ENCODE data around the gene ASTN2. TPM values are rescaled to one million over a fixed set of nuclear protein-coding genes. Genes with fewer than 3 reads are reported as not detected.
A peak's percentile ranks its signal among the peaks of the same experiment; 100 is the strongest.

The ASTN2 gene
- total and polyA plus RNA-seq, 2 experiments from 2014 or later: 7.0 to 24.6 TPM

GRCh38 chr9:117093891-117094844 lies 320.7 kb downstream of the ASTN2 start:
- H3K27ac Mint-ChIP-seq: peak overlapping the region; percentile 5
- H2AFZ ChIP-seq: no peak overlapping the region

More at GRCh38 chr9:117093891-117094844, 320.7 kb downstream of the ASTN2 start:
- Histone ChIP-seq H3K4me3 (no peak overlapping the region), H3K27ac (ENCODE audit: low read depth) (no peak overlapping the region), H4K20me1 (replicated peaks; ENCODE audit: insufficient read depth) (no peaks in the 10 kb centered on the region), H3F3A (replicated peaks; ENCODE audit: low read depth) (no peaks in the 10 kb centered on the region), H3K27me3 (ENCODE audit: insufficient read depth) (no peaks in the 10 kb centered on the region), H3K4me2 (no peak overlapping the region), H3K9me2 (ENCODE audit: insufficient read depth) (no peaks in the 10 kb centered on the region), H3K36me3 (ENCODE audit: insufficient read depth) (no peaks in the 10 kb centered on the region), H3K4me1 (ENCODE audit: insufficient read depth) (peaks cover 19% of the 10 kb centered on the region), H3K79me2 (replicated peaks; ENCODE audit: insufficient read depth) (no peaks in the 10 kb centered on the region)
- Mint-ChIP-seq H3K4me3 (no peak overlapping the region), H3K27me3 (ENCODE audit: insufficient read depth, low read depth, poor library complexity) (peaks cover 7% of the 10 kb centered on the region), H3K4me1 (peaks cover 38% of the 10 kb centered on the region), H3K9me3 (no peaks in the 10 kb centered on the region), H3K36me3 (ENCODE audit: low read depth) (no peaks in the 10 kb centered on the region)
- no peak for ATAC-seq
- TF ChIP-seq ZNF114 (CRISPR knock-in tag; IDR thresholded peaks at IDR 0.05) (no peak), EZH2 (IDR thresholded peaks at IDR 0.05; ENCODE audit: low read depth, unreplicated experiment) (no peak), ZNF331 (CRISPR knock-in tag; IDR thresholded peaks at IDR 0.05; ENCODE audit: low read depth) (no peak), JUNB (IDR thresholded peaks at IDR 0.05; ENCODE audit: unreplicated experiment) (no peak), EZH2phosphoT487 (IDR thresholded peaks at IDR 0.05; ENCODE audit: unreplicated experiment) (no peak), NANOG (IDR thresholded peaks at IDR 0.05; ENCODE audit: borderline replicate concordance) (no peak), CTCF (conservative IDR thresholded peaks at IDR 0.05; ENCODE audit: low read depth in 2 of 2) (no peak)
- TF ChIP-seq, protein P1, sequence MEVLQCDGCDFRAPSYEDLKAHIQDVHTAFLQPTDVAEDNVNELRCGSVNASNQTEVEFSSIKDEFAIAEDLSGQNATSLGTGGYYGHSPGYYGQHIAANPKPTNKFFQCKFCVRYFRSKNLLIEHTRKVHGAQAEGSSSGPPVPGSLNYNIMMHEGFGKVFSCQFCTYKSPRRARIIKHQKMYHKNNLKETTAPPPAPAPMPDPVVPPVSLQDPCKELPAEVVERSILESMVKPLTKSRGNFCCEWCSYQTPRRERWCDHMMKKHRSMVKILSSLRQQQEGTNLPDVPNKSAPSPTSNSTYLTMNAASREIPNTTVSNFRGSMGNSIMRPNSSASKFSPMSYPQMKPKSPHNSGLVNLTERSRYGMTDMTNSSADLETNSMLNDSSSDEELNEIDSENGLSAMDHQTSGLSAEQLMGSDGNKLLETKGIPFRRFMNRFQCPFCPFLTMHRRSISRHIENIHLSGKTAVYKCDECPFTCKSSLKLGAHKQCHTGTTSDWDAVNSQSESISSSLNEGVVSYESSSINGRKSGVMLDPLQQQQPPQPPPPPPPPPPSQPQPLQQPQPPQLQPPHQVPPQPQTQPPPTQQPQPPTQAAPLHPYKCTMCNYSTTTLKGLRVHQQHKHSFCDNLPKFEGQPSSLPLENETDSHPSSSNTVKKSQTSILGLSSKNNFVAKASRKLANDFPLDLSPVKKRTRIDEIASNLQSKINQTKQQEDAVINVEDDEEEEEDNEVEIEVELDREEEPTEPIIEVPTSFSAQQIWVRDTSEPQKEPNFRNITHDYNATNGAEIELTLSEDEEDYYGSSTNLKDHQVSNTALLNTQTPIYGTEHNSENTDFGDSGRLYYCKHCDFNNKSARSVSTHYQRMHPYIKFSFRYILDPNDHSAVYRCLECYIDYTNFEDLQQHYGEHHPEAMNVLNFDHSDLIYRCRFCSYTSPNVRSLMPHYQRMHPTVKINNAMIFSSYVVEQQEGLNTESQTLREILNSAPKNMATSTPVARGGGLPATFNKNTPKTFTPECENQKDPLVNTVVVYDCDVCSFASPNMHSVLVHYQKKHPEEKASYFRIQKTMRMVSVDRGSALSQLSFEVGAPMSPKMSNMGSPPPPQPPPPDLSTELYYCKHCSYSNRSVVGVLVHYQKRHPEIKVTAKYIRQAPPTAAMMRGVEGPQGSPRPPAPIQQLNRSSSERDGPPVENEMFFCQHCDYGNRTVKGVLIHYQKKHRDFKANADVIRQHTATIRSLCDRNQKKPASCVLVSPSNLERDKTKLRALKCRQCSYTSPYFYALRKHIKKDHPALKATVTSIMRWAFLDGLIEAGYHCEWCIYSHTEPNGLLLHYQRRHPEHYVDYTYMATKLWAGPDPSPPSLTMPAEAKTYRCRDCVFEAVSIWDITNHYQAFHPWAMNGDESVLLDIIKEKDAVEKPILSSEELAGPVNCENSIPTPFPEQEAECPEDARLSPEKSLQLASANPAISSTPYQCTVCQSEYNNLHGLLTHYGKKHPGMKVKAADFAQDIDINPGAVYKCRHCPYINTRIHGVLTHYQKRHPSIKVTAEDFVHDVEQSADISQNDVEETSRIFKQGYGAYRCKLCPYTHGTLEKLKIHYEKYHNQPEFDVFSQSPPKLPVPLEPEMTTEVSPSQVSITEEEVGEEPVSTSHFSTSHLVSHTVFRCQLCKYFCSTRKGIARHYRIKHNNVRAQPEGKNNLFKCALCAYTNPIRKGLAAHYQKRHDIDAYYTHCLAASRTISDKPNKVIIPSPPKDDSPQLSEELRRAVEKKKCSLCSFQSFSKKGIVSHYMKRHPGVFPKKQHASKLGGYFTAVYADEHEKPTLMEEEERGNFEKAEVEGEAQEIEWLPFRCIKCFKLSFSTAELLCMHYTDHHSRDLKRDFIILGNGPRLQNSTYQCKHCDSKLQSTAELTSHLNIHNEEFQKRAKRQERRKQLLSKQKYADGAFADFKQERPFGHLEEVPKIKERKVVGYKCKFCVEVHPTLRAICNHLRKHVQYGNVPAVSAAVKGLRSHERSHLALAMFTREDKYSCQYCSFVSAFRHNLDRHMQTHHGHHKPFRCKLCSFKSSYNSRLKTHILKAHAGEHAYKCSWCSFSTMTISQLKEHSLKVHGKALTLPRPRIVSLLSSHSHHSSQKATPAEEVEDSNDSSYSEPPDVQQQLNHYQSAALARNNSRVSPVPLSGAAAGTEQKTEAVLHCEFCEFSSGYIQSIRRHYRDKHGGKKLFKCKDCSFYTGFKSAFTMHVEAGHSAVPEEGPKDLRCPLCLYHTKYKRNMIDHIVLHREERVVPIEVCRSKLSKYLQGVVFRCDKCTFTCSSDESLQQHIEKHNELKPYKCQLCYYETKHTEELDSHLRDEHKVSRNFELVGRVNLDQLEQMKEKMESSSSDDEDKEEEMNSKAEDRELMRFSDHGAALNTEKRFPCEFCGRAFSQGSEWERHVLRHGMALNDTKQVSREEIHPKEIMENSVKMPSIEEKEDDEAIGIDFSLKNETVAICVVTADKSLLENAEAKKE (CRISPR knock-in tag; IDR thresholded peaks at IDR 0.05): no peak
- TF ChIP-seq, protein P2, sequence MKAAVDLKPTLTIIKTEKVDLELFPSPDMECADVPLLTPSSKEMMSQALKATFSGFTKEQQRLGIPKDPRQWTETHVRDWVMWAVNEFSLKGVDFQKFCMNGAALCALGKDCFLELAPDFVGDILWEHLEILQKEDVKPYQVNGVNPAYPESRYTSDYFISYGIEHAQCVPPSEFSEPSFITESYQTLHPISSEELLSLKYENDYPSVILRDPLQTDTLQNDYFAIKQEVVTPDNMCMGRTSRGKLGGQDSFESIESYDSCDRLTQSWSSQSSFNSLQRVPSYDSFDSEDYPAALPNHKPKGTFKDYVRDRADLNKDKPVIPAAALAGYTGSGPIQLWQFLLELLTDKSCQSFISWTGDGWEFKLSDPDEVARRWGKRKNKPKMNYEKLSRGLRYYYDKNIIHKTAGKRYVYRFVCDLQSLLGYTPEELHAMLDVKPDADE (IDR thresholded peaks at IDR 0.05): no peak
- DNase-seq (ENCODE audit: low spot score): no peak

All from GM23338 (cell line).